SU-DHL-6 (cell line): ENCODE data around the gene SEC31A.

ENCODE experiments used
- H2AFZ ChIP-seq: fragments of 200-600 bp; sonication (generic); 2 replicates; pipeline ENCODE4 v1.6.1; 2014; ENCODE audit warnings: low read depth, mild to moderate bottlenecking, moderate library complexity, mixed read lengths, antibody characterized with exemption, low read length; ENCODE audit not compliant: severe bottlenecking
- H3F3A ChIP-seq: fragments of 200-600 bp; shearing (Covaris generic); 2 replicates; pipeline ENCODE4 v1.6.0; 2016; ENCODE audit warnings: antibody characterized with exemption, mild to moderate bottlenecking; ENCODE audit not compliant: insufficient read depth
- H3K27ac ChIP-seq: fragments of 200-600 bp; sonication (generic); 2 replicates; pipeline ENCODE4 v1.5.1; 2016; ENCODE audit warnings: low read depth, mild to moderate bottlenecking, low read length, moderate library complexity, mixed read lengths
- H3K27me3 ChIP-seq: fragments of 200-600 bp; sonication (generic), shearing (Covaris generic); 2 replicates; pipeline ENCODE4 v1.6.0; 2014; ENCODE audit warnings: mild to moderate bottlenecking, low read length
- H3K36me3 ChIP-seq: fragments of 200-600 bp; sonication (generic); 2 replicates; pipeline ENCODE4 v1.6.1; 2014; ENCODE audit warnings: mild to moderate bottlenecking, low read length, mixed read lengths
- H3K4me2 ChIP-seq: fragments of 300-600, 200-600 bp; shearing (Covaris generic), sonication (generic); 2 replicates; pipeline ENCODE4 v1.6.0; 2014; ENCODE audit warnings: low read length, low read depth, mild to moderate bottlenecking; ENCODE audit not compliant: poor library complexity, severe bottlenecking
- H3K4me3 ChIP-seq: fragments of 200-600 bp; sonication (generic); 2 replicates; pipeline ENCODE4 v1.5.1; 2014; ENCODE audit warnings: antibody characterized with exemption, low read length, mild to moderate bottlenecking, mixed read lengths; ENCODE audit not compliant: insufficient read depth, poor library complexity, severe bottlenecking
- H3K79me2 ChIP-seq: fragments of 200-600 bp; sonication (generic); 2 replicates; pipeline ENCODE4 v1.6.1; 2014; ENCODE audit warnings: mild to moderate bottlenecking, low read length, moderate library complexity; ENCODE audit not compliant: insufficient read depth
- H3K9ac ChIP-seq: fragments of 200-600 bp; sonication (generic); 2 replicates; pipeline ENCODE4 v1.7.0; 2014; ENCODE audit warnings: mild to moderate bottlenecking, low read length
- H3K9me2 ChIP-seq: fragments of 200-600 bp; sonication (generic); replicated peaks from 2 replicates; pipeline ENCODE4 v1.6.1; 2014; ENCODE audit warnings: low read length; ENCODE audit not compliant: insufficient read depth
- H3K9me3 ChIP-seq: fragments of 200-600 bp; sonication (generic); 2 replicates; pipeline ENCODE4 v1.6.1; 2014; ENCODE audit warnings: low read length, mixed read lengths; ENCODE audit not compliant: insufficient read depth
- H4K20me1 ChIP-seq: fragments of 200-600 bp; sonication (generic); 2 replicates; pipeline ENCODE4 v1.6.1; 2014; ENCODE audit warnings: low read depth, mild to moderate bottlenecking, antibody characterized with exemption, low read length, moderate library complexity, mixed read lengths
- EZH2phosphoT487 ChIP-seq: fragments of 200-600 bp; sonication (generic), shearing (Covaris generic); conservative IDR thresholded peaks from 2 replicates; pipeline ENCODE4 v1.6.1; 2018; ENCODE audit warnings: mild to moderate bottlenecking, antibody characterized with exemption, low read length, moderate library complexity, mixed read lengths
- TF ChIP-seq, protein P1 (sequence below): fragments of 200-600 bp; sonication (generic); IDR thresholded peaks from one replicate; pipeline ENCODE4 v1.5.1; 2017; ENCODE audit warnings: antibody characterized with exemption, mild to moderate bottlenecking, low read length, moderate library complexity; ENCODE audit not compliant: insufficient read depth, poor library complexity, severe bottlenecking

SEC31A gene

GRCh38 chr4:82809619-82810018, 81.3 kb downstream of the SEC31A start:
- Histone ChIP-seq H3K9ac (no peak overlapping the region), H3K27me3 (no peaks in the 10 kb centered on the region), H3K9me3 (no peaks in the 10 kb centered on the region), H3K4me2 (no peak overlapping the region), H3K9me2 (no peaks in the 10 kb centered on the region), H3K4me3 (no peak overlapping the region), H3K36me3 (no peaks in the 10 kb centered on the region), H3K27ac (no peak overlapping the region), H2AFZ (no peak overlapping the region), H3K79me2 (no peaks in the 10 kb centered on the region), H3F3A (no peaks in the 10 kb centered on the region), H4K20me1 (no peaks in the 10 kb centered on the region)
- TF ChIP-seq EZH2phosphoT487: no peak
- TF ChIP-seq, protein P1, sequence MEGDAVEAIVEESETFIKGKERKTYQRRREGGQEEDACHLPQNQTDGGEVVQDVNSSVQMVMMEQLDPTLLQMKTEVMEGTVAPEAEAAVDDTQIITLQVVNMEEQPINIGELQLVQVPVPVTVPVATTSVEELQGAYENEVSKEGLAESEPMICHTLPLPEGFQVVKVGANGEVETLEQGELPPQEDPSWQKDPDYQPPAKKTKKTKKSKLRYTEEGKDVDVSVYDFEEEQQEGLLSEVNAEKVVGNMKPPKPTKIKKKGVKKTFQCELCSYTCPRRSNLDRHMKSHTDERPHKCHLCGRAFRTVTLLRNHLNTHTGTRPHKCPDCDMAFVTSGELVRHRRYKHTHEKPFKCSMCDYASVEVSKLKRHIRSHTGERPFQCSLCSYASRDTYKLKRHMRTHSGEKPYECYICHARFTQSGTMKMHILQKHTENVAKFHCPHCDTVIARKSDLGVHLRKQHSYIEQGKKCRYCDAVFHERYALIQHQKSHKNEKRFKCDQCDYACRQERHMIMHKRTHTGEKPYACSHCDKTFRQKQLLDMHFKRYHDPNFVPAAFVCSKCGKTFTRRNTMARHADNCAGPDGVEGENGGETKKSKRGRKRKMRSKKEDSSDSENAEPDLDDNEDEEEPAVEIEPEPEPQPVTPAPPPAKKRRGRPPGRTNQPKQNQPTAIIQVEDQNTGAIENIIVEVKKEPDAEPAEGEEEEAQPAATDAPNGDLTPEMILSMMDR: no peak

GRCh38 chr4:82803746-82804145, 87.2 kb downstream of the SEC31A start:
- no peaks in the 10 kb centered on the region for H3K36me3 ChIP-seq
- H3K9me2 ChIP-seq: no peaks in the 10 kb centered on the region
- no peaks in the 10 kb centered on the region for H3K9me3 ChIP-seq
- no peaks in the 10 kb centered on the region for H3K79me2 ChIP-seq
- H3K27me3 ChIP-seq: no peaks in the 10 kb centered on the region
- H2AFZ ChIP-seq: no peak overlapping the region
- no peaks in the 10 kb centered on the region for H3F3A ChIP-seq
- H3K4me2 ChIP-seq: no peak overlapping the region
- no peak overlapping the region for H3K9ac ChIP-seq
- H3K4me3 ChIP-seq: no peak overlapping the region
- TF ChIP-seq EZH2phosphoT487: no peak
- TF ChIP-seq, protein P1: no peak
- no peak overlapping the region for H3K27ac ChIP-seq
- H4K20me1 ChIP-seq: no peaks in the 10 kb centered on the region

GRCh38 chr4:82802911-82803310, 88.0 kb downstream of the SEC31A start:
- Histone ChIP-seq H3K9me3 (no peaks in the 10 kb centered on the region), H3K4me3 (no peak overlapping the region), H3K36me3 (no peaks in the 10 kb centered on the region), H3K27me3 (no peaks in the 10 kb centered on the region), H3K79me2 (no peaks in the 10 kb centered on the region), H3F3A (no peaks in the 10 kb centered on the region), H3K4me2 (no peak overlapping the region), H4K20me1 (no peaks in the 10 kb centered on the region), H3K9ac (no peak overlapping the region), H3K27ac (no peak overlapping the region), H2AFZ (no peak overlapping the region), H3K9me2 (no peaks in the 10 kb centered on the region)
- TF ChIP-seq, protein P1: no peak
- TF ChIP-seq EZH2phosphoT487: no peak
